GM19452 (cell line): ENCODE measurements around the gene FITM2.
A peak's percentile ranks its signal among the peaks of the same experiment; 100 is the strongest.
"Not testable (repeated sequence)": the region's sequence is repeated elsewhere in the genome, so short reads cannot be mapped to it uniquely, and the experiment has no call there.

Experiments
- ATAC-seq: cut with Tn5 transposase; IDR thresholded peaks from one replicate; pipeline ENCODE4 v1.9.1; 2021; ENCODE audit not compliant: unreplicated experiment

FITM2 gene, protein sequence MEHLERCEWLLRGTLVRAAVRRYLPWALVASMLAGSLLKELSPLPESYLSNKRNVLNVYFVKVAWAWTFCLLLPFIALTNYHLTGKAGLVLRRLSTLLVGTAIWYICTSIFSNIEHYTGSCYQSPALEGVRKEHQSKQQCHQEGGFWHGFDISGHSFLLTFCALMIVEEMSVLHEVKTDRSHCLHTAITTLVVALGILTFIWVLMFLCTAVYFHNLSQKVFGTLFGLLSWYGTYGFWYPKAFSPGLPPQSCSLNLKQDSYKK

DNA sequence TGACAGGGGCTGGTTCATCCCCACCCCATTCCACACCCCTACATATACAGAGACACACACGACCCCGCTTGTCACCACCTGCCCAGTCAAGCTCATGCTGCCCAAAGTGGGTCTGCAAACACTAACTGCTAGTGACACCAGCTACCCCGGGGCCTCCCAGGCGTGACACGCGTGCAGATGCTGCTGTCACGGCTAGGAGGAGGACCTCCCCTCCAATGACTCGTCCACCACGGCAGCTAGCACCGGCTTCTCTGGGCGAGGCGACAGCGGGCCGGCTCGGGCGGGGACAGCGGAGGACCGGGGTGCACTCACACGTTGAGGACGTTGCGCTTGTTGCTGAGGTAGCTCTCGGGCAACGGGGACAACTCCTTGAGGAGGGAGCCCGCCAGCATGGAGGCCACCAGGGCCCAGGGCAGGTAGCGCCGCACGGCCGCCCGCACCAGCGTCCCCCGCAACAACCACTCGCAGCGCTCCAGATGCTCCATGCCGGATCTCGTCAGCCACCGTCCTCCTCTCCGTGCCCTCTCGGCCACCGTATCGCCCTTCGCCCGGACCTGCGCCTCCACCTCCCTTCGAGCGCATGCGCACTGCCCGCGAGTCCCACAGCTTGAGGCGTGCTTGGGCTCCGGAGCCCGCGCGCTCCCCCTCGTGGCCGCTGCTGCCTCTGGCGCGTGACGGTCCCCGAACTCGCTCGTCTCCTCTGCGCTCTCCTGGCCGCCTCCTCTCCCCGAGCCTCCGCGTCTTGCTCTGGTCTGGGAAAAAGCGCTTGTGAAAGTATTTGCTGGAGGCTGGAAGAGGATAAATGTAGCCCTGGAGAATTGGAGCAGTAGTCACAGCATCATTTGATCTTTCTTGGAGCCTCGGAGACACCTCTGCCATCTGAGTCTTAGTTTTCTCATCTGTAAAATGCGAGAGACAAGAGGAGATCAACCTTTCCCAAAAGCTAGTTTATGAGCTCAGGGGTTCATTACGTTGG is at the start of gene FITM2:
TSS of gene FITM2 (minus strand) at position 539 of the 976 bp plus-strand sequence. CDS start at position 485, 54 bp downstream.
- peak; percentile 93 for ATAC-seq

DNA sequence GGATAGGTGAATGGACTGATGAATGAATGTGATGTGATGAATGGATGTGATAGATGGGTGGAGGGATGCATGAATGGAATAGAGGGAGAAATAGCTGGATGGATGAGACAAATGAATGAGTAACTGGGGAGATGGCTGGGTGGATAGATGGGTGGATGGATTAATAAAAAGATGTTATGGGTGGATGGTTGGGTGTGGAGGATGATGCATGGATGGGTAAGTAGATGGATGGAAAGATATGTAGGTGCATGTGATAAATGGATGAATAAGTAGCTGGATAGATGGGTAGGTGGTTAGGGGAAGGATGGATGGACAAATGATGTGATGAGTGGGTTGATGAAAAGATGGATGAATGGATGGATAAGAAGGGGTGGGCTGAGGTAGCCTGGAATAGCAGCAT is 49.2 kb upstream of the FITM2 start:
- ATAC-seq, result no peak

GRCh38 chr20:44358776-44359175 is 47.8 kb upstream of the FITM2 start:
- no peak for ATAC-seq

GRCh38 chr20:44357555-44358125 is 46.6 kb upstream of the FITM2 start:
- ATAC-seq, result no peak

DNA sequence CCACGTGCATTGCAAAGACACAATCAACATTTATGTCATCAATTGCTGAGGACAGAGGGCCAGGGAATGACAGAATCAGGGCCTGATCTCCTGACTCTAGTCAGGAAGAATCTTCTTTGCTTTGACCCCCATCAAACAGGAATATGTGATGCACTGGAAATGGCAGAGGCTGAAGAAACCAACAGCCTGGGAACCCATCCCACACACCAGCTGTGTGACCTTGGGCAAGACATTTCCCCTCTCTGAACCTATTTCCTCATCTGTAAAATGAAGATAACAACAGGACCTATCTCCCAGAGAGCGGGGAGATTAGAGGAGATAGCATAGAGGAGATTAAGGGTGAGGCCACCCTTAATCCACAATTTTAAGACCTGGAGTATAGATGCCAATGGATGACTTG is 46.0 kb upstream of the FITM2 start:
- no peak for ATAC-seq

- no peak for ATAC-seq
Measured at GRCh38 chr20:44356353-44356723, 45.3 kb upstream of the FITM2 start.

DNA sequence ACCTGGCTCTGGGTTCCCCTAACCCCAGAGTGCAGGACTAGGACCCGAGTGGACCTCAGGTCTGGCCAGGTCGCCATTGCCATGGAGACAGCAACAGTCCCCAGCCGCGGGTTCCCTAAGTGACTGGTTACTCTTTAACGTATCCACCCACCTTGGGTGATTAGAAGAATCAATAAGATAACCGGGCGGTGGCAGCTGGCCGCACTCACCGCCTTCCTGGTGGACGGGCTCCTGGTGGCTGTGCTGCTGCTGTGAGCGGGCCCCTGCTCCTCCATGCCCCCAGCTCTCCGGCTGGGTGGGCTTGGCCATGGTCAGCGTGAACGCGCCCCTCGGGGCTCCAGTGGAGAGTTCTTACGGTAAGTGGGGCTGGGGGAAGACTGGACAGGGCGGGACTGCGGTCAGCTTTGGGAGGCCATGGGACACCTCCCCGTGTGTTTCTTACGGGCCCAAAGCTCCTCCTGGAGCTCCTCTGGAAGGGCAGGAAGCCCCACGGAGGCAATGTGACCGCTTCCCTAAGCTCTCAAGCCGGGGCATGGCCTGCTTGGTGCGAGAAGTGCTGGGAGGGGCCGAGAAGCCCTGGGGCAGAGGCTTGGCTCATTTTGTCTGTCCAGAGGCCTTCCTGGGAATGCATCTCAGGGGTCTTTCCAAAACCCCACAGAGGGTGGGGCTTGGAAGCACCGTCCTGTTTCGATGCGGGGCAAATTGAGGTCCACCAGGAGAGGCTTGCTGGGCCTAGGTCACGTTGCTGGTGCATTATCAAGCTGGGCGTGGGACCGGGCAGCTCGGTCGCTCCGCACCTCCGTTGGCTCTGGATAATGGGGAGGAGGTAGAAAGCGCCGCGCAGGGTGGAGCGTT is 44.7 kb upstream of the FITM2 start, which contains the start of gene HNF4A:
TSS of gene HNF4A (plus strand) at position 202 of the 855 bp plus-strand sequence. CDS start at position 308, 106 bp downstream.
- ATAC-seq, result no peak

DNA sequence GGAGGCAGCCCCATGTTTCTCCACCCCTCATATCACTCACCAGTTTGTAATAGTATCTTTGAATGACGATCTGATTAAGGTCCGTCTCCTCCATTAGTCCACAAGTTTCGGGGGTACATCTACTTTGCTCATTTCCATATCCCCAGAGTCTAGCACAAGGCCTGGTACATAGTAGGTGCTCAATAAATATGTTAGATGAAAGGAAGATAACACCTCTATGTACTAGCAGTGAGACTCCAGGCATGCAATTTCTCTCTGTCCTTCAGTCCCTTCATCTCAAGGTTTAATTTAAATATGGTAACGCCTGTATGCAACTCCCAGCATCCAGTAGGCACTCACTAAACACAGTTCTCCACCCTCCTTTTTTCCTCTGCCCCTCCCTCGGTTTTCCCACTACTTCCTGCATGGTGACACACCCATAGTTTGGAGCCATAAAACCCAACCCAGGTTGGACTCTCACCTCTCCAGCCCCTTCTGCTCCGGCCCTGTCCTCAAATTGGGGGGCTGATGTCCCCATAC is 44.0 kb upstream of the FITM2 start:
- no peak for ATAC-seq

DNA sequence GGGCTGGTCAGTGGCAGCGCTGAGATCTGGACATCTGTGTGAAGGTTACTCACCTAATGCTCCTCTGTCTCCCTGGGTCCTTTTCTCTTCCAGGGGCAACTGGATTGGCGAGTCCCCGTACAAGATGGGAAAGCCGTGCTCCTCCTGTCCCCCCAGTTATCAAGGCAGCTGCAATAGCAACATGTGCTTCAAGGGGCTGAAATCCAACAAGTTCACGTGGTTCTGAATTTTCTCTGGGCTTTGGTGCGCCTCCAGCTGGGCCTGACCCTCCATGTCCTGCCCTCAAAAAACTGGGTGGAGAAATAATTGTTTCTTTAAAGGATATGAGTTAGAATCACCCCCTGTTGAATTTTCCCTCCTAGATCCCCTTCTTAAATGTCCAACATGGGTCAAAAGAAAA is 39.6 kb upstream of the FITM2 start:
- no peak for ATAC-seq

DNA sequence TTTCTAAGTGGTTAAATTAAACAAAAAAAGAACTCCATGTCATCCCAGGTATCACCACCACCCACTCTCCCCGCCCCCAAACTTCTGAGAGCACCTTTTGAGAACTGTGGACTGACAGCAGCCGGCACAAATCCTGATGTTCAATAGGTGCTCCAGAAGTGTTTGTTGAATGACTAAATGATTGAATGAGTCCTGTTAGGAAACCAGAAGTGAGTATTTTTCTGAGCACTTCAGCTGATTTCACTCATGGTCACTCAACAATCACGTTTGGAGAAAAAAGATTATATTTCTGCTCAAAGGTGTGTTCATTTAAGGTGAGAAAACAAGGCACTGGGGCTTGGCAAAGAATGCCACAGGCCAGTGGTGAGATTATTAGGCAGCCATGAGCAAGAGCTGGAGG is 38.3 kb upstream of the FITM2 start:
- ATAC-seq, result no peak

DNA sequence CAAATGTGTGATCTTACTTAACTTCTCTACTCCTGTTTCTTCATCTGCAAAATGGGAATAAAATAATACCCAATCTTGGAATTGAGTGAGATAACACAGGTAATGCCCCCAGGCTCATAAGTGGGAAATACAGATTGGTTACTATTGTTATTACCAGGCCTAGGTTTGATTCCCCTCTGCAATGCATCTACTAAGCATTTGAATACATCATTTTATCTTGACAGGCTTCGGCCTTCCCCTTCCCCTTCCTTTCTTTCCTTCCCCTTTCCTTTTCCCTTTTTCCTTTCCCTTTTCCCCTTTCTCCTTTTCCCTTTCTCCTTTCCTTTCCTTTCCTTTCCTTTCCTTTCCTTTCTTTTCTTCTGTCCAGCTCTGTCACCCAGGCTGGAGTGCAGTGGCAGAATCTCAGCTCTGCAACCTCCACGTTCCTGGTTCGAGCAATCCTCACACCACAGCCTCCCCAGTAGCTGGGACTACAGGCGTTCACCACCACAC is 37.2 kb upstream of the FITM2 start:
- no peak for ATAC-seq

- not testable (repeated sequence) for ATAC-seq
Measured at GRCh38 chr20:44345941-44346340, 34.9 kb upstream of the FITM2 start.

DNA sequence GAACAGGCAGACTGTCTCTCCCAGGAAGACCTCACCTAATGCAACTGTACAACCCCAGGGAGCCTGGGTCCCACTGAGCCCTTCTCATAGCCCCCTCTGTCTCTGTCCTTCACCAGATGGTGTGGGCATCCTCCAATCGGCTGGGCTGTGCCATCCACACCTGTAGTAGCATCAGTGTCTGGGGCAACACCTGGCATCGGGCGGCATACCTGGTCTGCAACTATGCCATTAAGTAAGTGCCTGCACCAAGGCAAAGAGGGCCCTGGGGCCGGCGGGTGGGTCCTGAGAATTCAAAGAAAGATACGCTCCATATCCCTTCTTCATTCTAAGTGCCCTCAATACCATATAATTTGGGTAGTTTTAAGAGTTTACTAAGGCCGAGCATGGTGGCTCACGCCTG is 34.1 kb upstream of the FITM2 start:
- no peak for ATAC-seq

GRCh38 chr20:44344723-44345122 is 33.7 kb upstream of the FITM2 start:
- no peak for ATAC-seq

DNA sequence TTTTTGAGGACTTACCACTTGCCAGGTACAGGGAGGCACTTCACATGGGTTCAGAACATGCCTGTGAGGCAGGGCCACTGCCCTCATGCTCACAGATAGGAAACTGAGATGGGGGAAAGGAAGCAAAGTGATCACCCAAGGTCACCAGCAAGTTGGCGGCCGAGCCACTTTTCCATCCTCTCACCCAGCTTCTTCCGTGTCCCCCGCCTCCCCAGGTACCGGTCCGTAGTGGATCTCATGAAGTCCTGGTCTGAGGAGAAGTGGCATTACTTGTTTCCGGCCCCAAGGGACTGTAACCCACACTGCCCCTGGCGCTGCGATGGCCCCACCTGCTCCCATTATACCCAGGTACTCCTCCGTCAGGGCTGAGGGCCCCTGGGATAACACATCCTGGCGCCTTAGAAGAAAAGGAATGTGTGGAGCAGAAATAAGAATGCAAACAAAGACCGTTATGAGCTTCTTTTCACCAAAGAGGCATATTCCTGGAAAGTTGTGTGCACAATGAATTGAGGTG is 32.2 kb upstream of the FITM2 start:
- no peak for ATAC-seq

DNA sequence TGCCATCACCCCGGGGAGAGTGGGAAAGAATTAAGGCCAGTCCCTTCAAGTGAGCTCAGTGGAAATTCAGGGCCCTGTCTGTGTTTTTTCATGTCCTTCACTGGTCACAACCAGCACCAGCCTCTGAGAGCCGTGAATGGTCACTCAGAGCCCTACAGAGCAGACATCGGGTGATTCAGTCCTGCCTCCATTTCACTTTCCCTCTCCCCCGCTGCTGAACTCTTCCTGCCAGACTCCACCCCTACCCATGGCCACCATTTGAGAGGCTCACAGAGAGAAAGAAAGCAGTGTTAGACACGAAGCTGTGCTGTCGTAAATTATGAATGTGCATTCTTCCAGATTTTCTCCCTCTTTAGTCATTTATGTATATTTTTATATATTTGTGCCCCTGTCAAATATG is 31.2 kb upstream of the FITM2 start:
- ATAC-seq, result no peak

- ATAC-seq, result no peak
Measured at GRCh38 chr20:44336725-44337380, 25.9 kb upstream of the FITM2 start, which contains the start of gene R3HDML. Gene R3HDML, plus strand, starts transcription at chr20:44337043. Its CDS starts 115 bp downstream, at chr20:44337158.

DNA sequence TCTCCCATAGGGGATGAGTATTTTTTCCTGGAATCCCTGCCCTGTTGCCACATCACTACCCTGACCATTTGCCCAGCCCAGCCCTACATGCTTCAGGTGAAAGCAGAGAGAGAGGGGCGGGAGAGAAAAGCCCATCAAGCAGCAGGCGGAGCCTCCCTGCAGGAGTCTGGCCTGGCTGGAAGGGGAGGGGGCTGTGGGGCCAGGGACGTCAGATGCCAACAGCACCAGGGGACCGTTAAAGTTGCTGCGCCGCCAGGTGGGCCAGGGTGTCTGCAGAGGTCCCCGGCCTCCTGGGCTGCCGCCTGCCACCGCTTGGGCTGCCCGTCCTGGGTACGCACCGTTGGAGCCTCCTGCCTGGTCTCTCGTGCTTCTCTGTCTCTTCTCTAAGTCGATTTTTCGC is 25.1 kb upstream of the FITM2 start:
- no peak for ATAC-seq

- ATAC-seq, result no peak
Measured at GRCh38 chr20:44335675-44336074, 24.7 kb upstream of the FITM2 start.

DNA sequence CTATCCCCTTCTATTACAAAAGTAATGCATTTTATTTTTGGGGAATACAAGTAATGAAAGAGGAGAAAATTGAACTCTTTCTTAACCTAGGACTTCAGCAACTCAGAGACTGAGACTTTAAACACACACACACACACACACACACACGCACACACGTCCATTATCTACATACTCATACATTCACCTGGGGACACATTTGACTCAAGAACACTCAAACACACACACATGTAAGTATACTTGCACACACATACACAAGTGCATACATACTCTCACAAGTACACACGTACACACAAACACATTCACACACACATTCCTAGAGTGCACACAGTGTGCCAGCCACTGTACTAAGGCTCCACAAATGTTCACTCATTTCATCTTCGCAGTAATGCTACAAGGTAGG is 23.7 kb upstream of the FITM2 start:
- no peak for ATAC-seq
